ENCODE data around the gene KIF23. TPM values are rescaled to one million over a fixed set of nuclear protein-coding genes. Genes with fewer than 3 reads are reported as not detected.

The KIF23 gene
- total and polyA plus RNA-seq, 7 experiments from 2014 or later, result 0.30 to 39.4 (median 0.72) TPM; not detected in 3

DNA sequence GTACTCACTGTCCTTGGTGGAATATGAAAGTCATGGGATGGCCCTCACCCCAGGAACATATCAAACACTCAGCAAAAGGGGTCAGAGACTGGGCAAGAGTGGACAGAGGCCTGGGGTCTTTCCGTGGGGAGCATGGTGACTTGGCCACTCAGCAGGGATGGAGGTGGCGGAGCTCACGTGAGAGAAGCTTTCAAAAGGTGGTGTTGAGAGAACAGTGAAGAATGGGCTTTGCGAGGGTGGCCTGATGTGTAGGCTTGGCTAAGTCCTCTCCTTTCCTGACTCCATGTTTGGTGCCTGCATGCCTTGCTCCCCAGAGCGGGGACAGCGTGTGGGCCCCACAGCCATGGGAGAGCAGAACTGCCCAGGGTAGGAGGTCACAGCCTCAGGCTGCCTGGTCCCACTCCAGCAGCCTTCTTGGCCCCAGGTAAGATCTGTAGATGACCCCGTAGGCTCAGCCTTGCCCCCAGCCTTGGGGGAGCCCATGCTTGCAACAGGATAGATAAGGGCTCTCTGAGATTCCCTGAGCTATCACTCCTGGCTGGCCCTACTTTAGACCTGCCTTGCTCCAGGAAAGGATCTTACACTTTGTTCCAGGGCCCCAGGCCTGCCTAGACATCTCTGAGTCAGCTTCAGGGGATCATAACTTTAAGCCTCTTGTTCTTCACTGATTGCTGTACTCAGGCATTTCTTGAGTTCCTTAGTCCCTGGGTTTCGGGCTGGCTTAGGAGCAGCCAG lies 55.5 kb downstream of the KIF23 start:
- no peaks in the 10 kb centered on the region for H3K9me3 ChIP-seq (ENCODE audit: control insufficient read depth in 2 of 3, low read length in 3 of 3)
- H3K27ac ChIP-seq (ENCODE audit: low read depth, low read length), result peak overlapping the region; percentile 82
- DNase-seq (peak in 1 of 9 donors; percentile 15), ATAC-seq (no peak)
- no peaks in the 10 kb centered on the region for H3K27me3 ChIP-seq (ENCODE audit: control insufficient read depth in 2 of 2, insufficient read depth in 2 of 2, low read length in 2 of 2)
- POLR2A ChIA-PET, result interaction anchor here (0.6 to 4.4 kb wide), 6 partner anchors 12 to 1065 kb away, joined by 3 to 69 read pairs (median 4); partner anchors contain the start of gene RPLP1
- Mint-ChIP-seq H3K4me3 (peak overlapping the region in 3 of 10 donors; percentile 46 to 54 (median 52)), H3K27me3 (peaks cover 0 to 30% (median 0%) of the 10 kb centered on the region in 5 donors), H3K36me3 (no peaks in the 10 kb centered on the region), H3K9me3 (no peaks in the 10 kb centered on the region), H3K4me1 (peaks cover 15 to 36% (median 21%) of the 10 kb centered on the region in 7 donors), H3K27ac (peak overlapping the region; percentile 86 to 98 (median 94))
- no peaks in the 10 kb centered on the region for H3K36me3 ChIP-seq (ENCODE audit: control insufficient read depth in 2 of 3, insufficient read depth in 3 of 3, low read length in 3 of 3)
- CTCF ChIA-PET, result interaction anchor here (1.5 kb wide), 1 partner anchor 1005 kb away, joined by 3 read pairs; no protein-coding TSS in a partner anchor
- H3K4me1 ChIP-seq (ENCODE audit: control insufficient read depth in 2 of 2, insufficient read depth in 2 of 2, low read length in 2 of 2), result peaks cover 22 to 27% of the 10 kb centered on the region in 2 donors
- no peak overlapping the region for H3K4me3 ChIP-seq (ENCODE audit: low read length)
- intact Hi-C loops (cut with micrococcal nuclease), result loop anchor here (2.0 to 10.0 kb wide), 10 partner anchors 17 to 1255 kb away; partner anchors contain the start of genes GLCE (in 1 of the 2) and RPLP1 (in 1 of the 2)

- Mint-ChIP-seq H3K27me3 (peaks cover 0 to 23% (median 0%) of the 10 kb centered on the region in 5 donors), H3K36me3 (no peaks in the 10 kb centered on the region), H3K4me3 (no peak overlapping the region), H3K4me1 (peaks cover 15 to 30% (median 21%) of the 10 kb centered on the region in 7 donors), H3K9me3 (no peaks in the 10 kb centered on the region), H3K27ac (no peak overlapping the region)
- H3K4me3 ChIP-seq (ENCODE audit: low read length), result no peak overlapping the region
- no peaks in the 10 kb centered on the region for H3K27me3 ChIP-seq (ENCODE audit: control insufficient read depth in 2 of 2, insufficient read depth in 2 of 2, low read length in 2 of 2)
- POLR2A ChIA-PET, result interaction anchor here (0.6 kb wide), 1 partner anchor 393 kb away, joined by 3 read pairs; no protein-coding TSS in a partner anchor
- no peak for ATAC-seq
- H3K9me3 ChIP-seq (ENCODE audit: control insufficient read depth in 2 of 3, low read length in 3 of 3), result no peaks in the 10 kb centered on the region
- H3K27ac ChIP-seq (ENCODE audit: low read depth, low read length), result no peak overlapping the region
- DNase-seq, result peak in 1 of 9 donors; percentile 9
- CTCF ChIA-PET, result interaction anchor here (0.7 kb wide), 1 partner anchor 51 kb away, joined by 7 read pairs; no protein-coding TSS in a partner anchor
- no peaks in the 10 kb centered on the region for H3K36me3 ChIP-seq (ENCODE audit: control insufficient read depth in 2 of 3, insufficient read depth in 3 of 3, low read length in 3 of 3)
- intact Hi-C loops (cut with micrococcal nuclease), result loop anchor here (10.0 kb wide), 1 partner anchor 1253 kb away; no protein-coding TSS in a partner anchor
- peaks cover 22 to 26% of the 10 kb centered on the region in 2 donors for H3K4me1 ChIP-seq (ENCODE audit: control insufficient read depth in 2 of 2, insufficient read depth in 2 of 2, low read length in 2 of 2)
These were observed 57.9 kb downstream of the KIF23 start for GRCh38 chr15:69472046-69472445.

GRCh38 chr15:69472562-69472961 lies 58.4 kb downstream of the KIF23 start:
- peak in 1 of 9 donors; percentile 2 for DNase-seq
- CTCF ChIA-PET, result interaction anchor here (0.7 kb wide), 1 partner anchor 52 kb away, joined by 7 read pairs; no protein-coding TSS in a partner anchor
- Histone ChIP-seq H3K4me1 (ENCODE audit: control insufficient read depth in 2 of 2, insufficient read depth in 2 of 2, low read length in 2 of 2) (peaks cover 20% of the 10 kb centered on the region in 2 donors), H3K27ac (ENCODE audit: low read depth, low read length) (no peak overlapping the region), H3K4me3 (ENCODE audit: low read length) (no peak overlapping the region), H3K36me3 (ENCODE audit: control insufficient read depth in 2 of 3, insufficient read depth in 3 of 3, low read length in 3 of 3) (no peaks in the 10 kb centered on the region), H3K9me3 (ENCODE audit: control insufficient read depth in 2 of 3, low read length in 3 of 3) (no peaks in the 10 kb centered on the region), H3K27me3 (ENCODE audit: control insufficient read depth in 2 of 2, insufficient read depth in 2 of 2, low read length in 2 of 2) (no peaks in the 10 kb centered on the region)
- no peaks in the 10 kb centered on the region for H3K36me3 Mint-ChIP-seq
- ATAC-seq, result no peak
- intact Hi-C loops (cut with micrococcal nuclease), result loop anchor here (10.0 kb wide), 1 partner anchor 1252 kb away; no protein-coding TSS in a partner anchor
- no peaks in the 10 kb centered on the region for H3K9me3 Mint-ChIP-seq
- POLR2A ChIA-PET, result interaction anchor here (0.6 kb wide), 1 partner anchor 393 kb away, joined by 3 read pairs; no protein-coding TSS in a partner anchor
- H3K4me1 Mint-ChIP-seq, result peaks cover 15 to 29% (median 20%) of the 10 kb centered on the region in 7 donors
- no peak overlapping the region for H3K4me3 Mint-ChIP-seq
- peaks cover 0 to 22% (median 0%) of the 10 kb centered on the region in 5 donors for H3K27me3 Mint-ChIP-seq
- no peak overlapping the region for H3K27ac Mint-ChIP-seq

DNA sequence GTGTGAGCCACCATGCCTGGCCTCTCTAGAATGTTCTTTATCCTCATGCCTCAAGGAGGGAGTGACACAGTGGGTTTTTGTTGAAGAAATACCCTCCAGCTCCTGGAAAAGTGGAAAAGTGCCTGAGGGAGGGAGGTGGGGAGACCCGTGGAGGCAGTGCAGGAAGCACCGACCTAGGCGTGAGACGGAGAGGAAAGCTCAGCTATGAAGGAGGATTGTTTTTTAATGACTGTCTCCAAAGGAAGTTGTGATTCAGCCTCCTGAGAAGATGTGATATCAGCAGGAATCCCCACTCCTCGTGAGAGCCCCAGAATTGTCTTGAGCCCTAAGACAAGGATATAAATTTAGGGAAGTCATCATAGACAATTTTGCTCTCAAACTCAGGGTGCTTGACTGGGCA lies 60.1 kb downstream of the KIF23 start:
- Mint-ChIP-seq H3K9me3 (peaks cover 0 to 1% (median 0%) of the 10 kb centered on the region in 11 donors), H3K27me3 (peaks cover 0 to 23% (median 0%) of the 10 kb centered on the region in 5 donors), H3K4me1 (peaks cover 2 to 12% (median 3%) of the 10 kb centered on the region in 7 donors), H3K4me3 (no peak overlapping the region), H3K36me3 (no peaks in the 10 kb centered on the region), H3K27ac (peak overlapping the region in 1 of 9 donors; percentile 41)
- H3K27me3 ChIP-seq (ENCODE audit: control insufficient read depth in 2 of 2, insufficient read depth in 2 of 2, low read length in 2 of 2), result no peaks in the 10 kb centered on the region
- DNase-seq (no peak), ATAC-seq (no peak)
- ChIA-PET POLR2A (interaction anchor here (0.7 to 1.1 kb wide), 2 partner anchors 10 to 18 kb away, joined by 3 read pairs; no protein-coding TSS in a partner anchor), CTCF (interaction anchor here (0.6 to 1.4 kb wide), 3 partner anchors 12 to 1045 kb away, joined by 3 to 5 read pairs (median 3); no protein-coding TSS in a partner anchor)
- no peaks in the 10 kb centered on the region for H3K36me3 ChIP-seq (ENCODE audit: control insufficient read depth in 2 of 3, insufficient read depth in 3 of 3, low read length in 3 of 3)
- H3K4me3 ChIP-seq (ENCODE audit: low read length), result no peak overlapping the region
- H3K4me1 ChIP-seq (ENCODE audit: control insufficient read depth in 2 of 2, insufficient read depth in 2 of 2, low read length in 2 of 2), result peaks cover 3 to 4% of the 10 kb centered on the region in 2 donors
- H3K9me3 ChIP-seq (ENCODE audit: control insufficient read depth in 2 of 3, low read length in 3 of 3), result no peaks in the 10 kb centered on the region
- no peak overlapping the region for H3K27ac ChIP-seq (ENCODE audit: low read depth, low read length)
- intact Hi-C loops (cut with micrococcal nuclease), result loop anchor here (2.0 to 10.0 kb wide), 2 partner anchors 1039 to 1251 kb away; no protein-coding TSS in a partner anchor

DNA sequence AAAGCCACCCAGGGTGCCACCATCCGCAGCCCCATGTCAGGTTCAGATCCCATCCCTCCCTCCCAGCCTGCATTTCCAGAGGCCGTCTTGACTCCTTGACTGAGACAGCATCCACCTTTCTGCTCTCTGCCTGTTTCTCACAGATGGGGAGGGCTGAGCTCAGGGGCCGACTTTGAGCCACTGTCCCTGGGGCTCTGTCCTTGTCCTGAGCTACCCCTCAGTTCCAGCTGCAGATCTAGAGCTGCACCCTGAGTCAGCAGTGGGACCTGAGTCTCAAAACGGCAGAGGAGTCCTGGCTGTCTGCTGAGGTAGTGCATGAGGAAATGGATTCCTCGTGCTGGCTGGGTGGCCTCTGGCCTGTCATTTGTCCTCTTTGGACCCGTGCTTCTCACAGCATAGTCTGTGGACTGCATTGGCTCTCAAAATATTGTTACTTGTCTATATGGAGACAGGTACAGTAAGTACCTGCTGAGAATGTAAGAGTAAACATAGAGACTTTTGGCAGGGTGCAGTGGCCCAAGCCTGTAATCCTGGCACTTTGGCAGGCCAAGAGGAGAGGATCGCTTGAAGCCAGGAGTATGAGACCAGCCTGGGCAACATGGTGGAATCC lies 60.8 kb downstream of the KIF23 start:
- DNase-seq, result no peak
- H3K4me1 ChIP-seq (ENCODE audit: control insufficient read depth in 2 of 2, insufficient read depth in 2 of 2, low read length in 2 of 2), result no peaks in the 10 kb centered on the region
- H3K27ac ChIP-seq (ENCODE audit: low read depth, low read length), result no peak overlapping the region
- peaks cover 0 to 28% (median 0%) of the 10 kb centered on the region in 5 donors for H3K27me3 Mint-ChIP-seq
- peaks cover 0 to 4% (median 3%) of the 10 kb centered on the region in 5 donors for H3K36me3 Mint-ChIP-seq
- ATAC-seq, result no peak
- no peak overlapping the region for H3K27ac Mint-ChIP-seq
- no peaks in the 10 kb centered on the region for H3K27me3 ChIP-seq (ENCODE audit: control insufficient read depth in 2 of 2, insufficient read depth in 2 of 2, low read length in 2 of 2)
- peaks cover 0 to 6% (median 4%) of the 10 kb centered on the region in 11 donors for H3K9me3 Mint-ChIP-seq
- H3K9me3 ChIP-seq (ENCODE audit: control insufficient read depth in 2 of 3, low read length in 3 of 3), result no peaks in the 10 kb centered on the region
- POLR2A ChIA-PET, result interaction anchor here (0.7 to 1.1 kb wide), 3 partner anchors 11 to 23 kb away, joined by 3 read pairs; partner anchors contain the start of gene RPLP1
- H3K4me1 Mint-ChIP-seq, result peaks cover 0 to 5% (median 0%) of the 10 kb centered on the region in 7 donors
- no peak overlapping the region for H3K4me3 Mint-ChIP-seq
- intact Hi-C loops (cut with micrococcal nuclease), result loop anchor here (1.0 to 10.0 kb wide), 10 partner anchors 102 to 1337 kb away; no protein-coding TSS in a partner anchor
- CTCF ChIA-PET, result interaction anchor here (0.6 to 1.6 kb wide), 8 partner anchors 12 to 1338 kb away, joined by 3 to 6 read pairs (median 4); no protein-coding TSS in a partner anchor
- no peak overlapping the region for H3K4me3 ChIP-seq (ENCODE audit: low read length)
- H3K36me3 ChIP-seq (ENCODE audit: control insufficient read depth in 2 of 3, insufficient read depth in 3 of 3, low read length in 3 of 3), result no peaks in the 10 kb centered on the region

Measured in naive thymus-derived CD4-positive, alpha-beta T cell (primary cell).